ENCODE measurements around the gene MARCKSL1. TPM values are rescaled to one million over a fixed set of nuclear protein-coding genes. Genes with fewer than 3 reads are reported as not detected.

The MARCKSL1 gene
- total and polyA plus RNA-seq, 2 donors (not counting 1 experiment from before 2014, with no cell fraction given): 73.2 to 106 TPM

Small RNA genes lying within 50 kb of the gene (small RNA-seq; reads per million reads assigned to genes)
- gene RF00019 (ENCODE audit: insufficient read length, low read depth, low replicate concordance): not detected

Other genes starting within 250 kb of the MARCKSL1 start
- 49.9 and 54.8 TPM in 2 replicates for gene KPNA6, start 228.2 kb downstream of the MARCKSL1 start, total RNA-seq
- gene KPNA6, start 228.2 kb downstream of the MARCKSL1 start, polyA plus RNA-seq: 14.0 and 14.6 TPM in 2 replicates
- 38.3 and 38.4 TPM in 2 replicates for gene TXLNA, start 156.6 kb downstream of the MARCKSL1 start, total RNA-seq
- gene TXLNA, start 156.6 kb downstream of the MARCKSL1 start, polyA plus RNA-seq: 16.9 and 23.0 TPM in 2 replicates
- 7.8 and 10.2 TPM in 2 replicates for gene CCDC28B, start 135.6 kb downstream of the MARCKSL1 start, total RNA-seq
- gene CCDC28B, start 135.6 kb downstream of the MARCKSL1 start, polyA plus RNA-seq: 7.1 and 8.0 TPM in 2 replicates
- 2.0 and 2.1 TPM in 2 replicates for gene IQCC, start 130.6 kb downstream of the MARCKSL1 start, total RNA-seq
- gene IQCC, start 130.6 kb downstream of the MARCKSL1 start, polyA plus RNA-seq: 1.6 and 2.0 TPM in 2 replicates
- not detected in 2 replicates for gene DCDC2B, start 127.1 kb downstream of the MARCKSL1 start, total RNA-seq
- not detected in 2 replicates for gene DCDC2B, start 127.1 kb downstream of the MARCKSL1 start, polyA plus RNA-seq
- 50.4 and 60.8 TPM in 2 replicates for gene TMEM234, start 113.9 kb downstream of the MARCKSL1 start, total RNA-seq
- 22.0 and 22.3 TPM in 2 replicates for gene TMEM234, start 113.9 kb downstream of the MARCKSL1 start, polyA plus RNA-seq
- gene EIF3I, start 113.8 kb downstream of the MARCKSL1 start, total RNA-seq: 87.0 and 91.0 TPM in 2 replicates
- 130 and 153 TPM in 2 replicates for gene EIF3I, start 113.8 kb downstream of the MARCKSL1 start, polyA plus RNA-seq
- 4.1 and 5.4 TPM in 2 replicates for gene FAM167B, start 89.0 kb downstream of the MARCKSL1 start, total RNA-seq
- gene FAM167B, start 89.0 kb downstream of the MARCKSL1 start, polyA plus RNA-seq: 1.1 and 1.8 TPM in 2 replicates
- 20.1 and 22.3 TPM in 2 replicates for gene LCK, start 85.0 kb downstream of the MARCKSL1 start, total RNA-seq
- gene LCK, start 85.0 kb downstream of the MARCKSL1 start, polyA plus RNA-seq: 23.8 and 35.2 TPM in 2 replicates
- 200 and 205 TPM in 2 replicates for gene HDAC1, start 44.1 kb downstream of the MARCKSL1 start, total RNA-seq
- 170 and 184 TPM in 2 replicates for gene HDAC1, start 44.1 kb downstream of the MARCKSL1 start, polyA plus RNA-seq
- 33.7 and 33.8 TPM in 2 replicates for gene FAM229A, start 26.3 kb upstream of the MARCKSL1 start, total RNA-seq
- gene FAM229A, start 26.3 kb upstream of the MARCKSL1 start, polyA plus RNA-seq: 33.3 and 40.9 TPM in 2 replicates
- 10.4 and 11.6 TPM in 2 replicates for gene TSSK3, start 26.3 kb upstream of the MARCKSL1 start, total RNA-seq
- gene TSSK3, start 26.3 kb upstream of the MARCKSL1 start, polyA plus RNA-seq: 1.5 and 1.8 TPM in 2 replicates
- 117 and 124 TPM in 2 replicates for gene BSDC1, start 58.2 kb upstream of the MARCKSL1 start, total RNA-seq
- 54.5 and 69.0 TPM in 2 replicates for gene BSDC1, start 58.2 kb upstream of the MARCKSL1 start, polyA plus RNA-seq
- 0.02 and 0.05 TPM in 2 replicates for gene ZBTB8B, start 128.8 kb upstream of the MARCKSL1 start, total RNA-seq
- gene ZBTB8B, start 128.8 kb upstream of the MARCKSL1 start, polyA plus RNA-seq: not detected in 2 replicates
- gene ZBTB8A, start 203.2 kb upstream of the MARCKSL1 start, total RNA-seq: 0.17 and 0.24 TPM in 2 replicates
- 0.04 TPM in 1 of 2 replicates, not detected in the other for gene ZBTB8A, start 203.2 kb upstream of the MARCKSL1 start, polyA plus RNA-seq

All from B cell (primary cell).